HL-60 (cell line): ENCODE results near the gene GPR155.
"Not testable (repeated sequence)": the region's sequence is repeated elsewhere in the genome, so short reads cannot be mapped to it uniquely, and the experiment has no call there.

ENCODE experiments used
- DNase-seq, 2 experiments: peaks; one replicate each; pipeline ENCODE4 v3.0.0-alpha.2; 2010 to 2020; ENCODE audit warnings: low read depth in 1 of 2, low spot score in 1 of 2
- H3K27ac ChIP-seq: fragments of 250-450 bp; sonication (Bioruptor Pico); replicated peaks from 2 replicates; pipeline ENCODE4 v1.5.1; 2020; ENCODE audit warnings: mild to moderate bottlenecking, moderate library complexity
- H3K27me3 ChIP-seq: fragments of 250-450 bp; sonication (Bioruptor Pico); 2 replicates; pipeline ENCODE4 v1.5.1; 2021; ENCODE audit warnings: mild to moderate bottlenecking, moderate library complexity; ENCODE audit not compliant: insufficient read depth, poor library complexity, severe bottlenecking
- H3K4me3 ChIP-seq: replicated peaks from 2 replicates; pipeline ENCODE4 v1.5.1; 2011; ENCODE audit warnings: mild to moderate bottlenecking, control low read depth, low read length; ENCODE audit not compliant: insufficient read depth
- CTCF ChIP-seq: IDR thresholded peaks from one replicate; pipeline ENCODE4 v1.5.1; 2011; ENCODE audit warnings: low read length, control low read depth, inconsistent platforms; ENCODE audit not compliant: insufficient read depth
- GABPA ChIP-seq: IDR thresholded peaks from 2 replicates; pipeline ENCODE4 v1.6.1; 2012; ENCODE audit warnings: low read depth
- POLR2AphosphoS5 ChIP-seq: IDR thresholded peaks from 2 replicates; pipeline ENCODE4 v1.6.1; 2012; ENCODE audit warnings: low read depth
- REST ChIP-seq: IDR thresholded peaks from 2 replicates; pipeline ENCODE4 v1.6.1; 2012; ENCODE audit warnings: low read depth; ENCODE audit not compliant: insufficient replicate concordance
- SPI1 ChIP-seq: IDR thresholded peaks from 2 replicates; pipeline ENCODE4 v1.6.1; 2012; ENCODE audit warnings: low read depth, mild to moderate bottlenecking, borderline replicate concordance

Gene GPR155

GRCh38 chr2:174395969-174396630 lies 90.7 kb downstream of the GPR155 start:
- peak overlapping the region; percentile 99 for H3K4me3 ChIP-seq
- DNase-seq: peak in 1 of 2 experiments; percentile 3
- TF ChIP-seq GABPA (no peak), REST (peak; percentile 29)
- no peaks in the 10 kb centered on the region for H3K27me3 ChIP-seq
- peak overlapping the region; percentile 73 for H3K27ac ChIP-seq

GRCh38 chr2:174395284-174395968 lies 91.4 kb downstream of the GPR155 start, which contains the start of gene SCRN3:
SCRN3 (plus strand) TSS chr2:174395730; CDS start chr2:174398284, 2,554 bp downstream.
- Histone ChIP-seq H3K4me3 (peak within 1 kb of the TSS; percentile 99), H3K27me3 (no peaks in the 10 kb centered on the region), H3K27ac (peak within 1 kb of the TSS; percentile 73)
- peak; percentile 44 to 81 for DNase-seq
- TF ChIP-seq POLR2AphosphoS5 (0 out of 2 replicates have a peak, but pooled peaks have one; percentile 40), REST (no peak), SPI1 (no peak; the same call in 1 of the 2 replicates), CTCF (no peak), GABPA (peak; percentile 93)

- Histone ChIP-seq H3K4me3 (no peak overlapping the region), H3K27me3 (no peaks in the 10 kb centered on the region), H3K27ac (no peak overlapping the region)
- DNase-seq: no peak
- no peak for TF ChIP-seq SPI1
- TF ChIP-seq POLR2AphosphoS5: no peak
- no peak for TF ChIP-seq CTCF
- no peak for TF ChIP-seq REST
- TF ChIP-seq GABPA: no peak
These were observed 94.1 kb downstream of the GPR155 start for GRCh38 chr2:174392706-174393105.

- DNase-seq, H3K27ac ChIP-seq, H3K4me3 ChIP-seq, H3K27me3 ChIP-seq: not testable (repeated sequence)
These were observed 96.5 kb downstream of the GPR155 start for GRCh38 chr2:174390303-174390702.
